Caco-2 (cell line): ENCODE measurements around the gene RHBDF1. TPM values are rescaled to one million over a fixed set of nuclear protein-coding genes. Genes with fewer than 3 reads are reported as not detected.
A peak's percentile ranks its signal among the peaks of the same experiment; 100 is the strongest.
"Not testable (repeated sequence)": the region's sequence is repeated elsewhere in the genome, so short reads cannot be mapped to it uniquely, and the experiment has no call there.

ENCODE experiments used
- BruUV-seq: library from RNA; stranded (reverse); fragments of 400-500 nt; replicated peaks from 2 replicates; lab custom pipeline; 2021; lab: Mats Ljungman, UMichigan
- CTCF ChIA-PET: fragments of 300-600 bp; sonication (Branson Sonifier 250); formaldehyde crosslinking; loops from one replicate; lab custom pipeline; 2022; ENCODE audit warnings: antibody characterized with exemption; lab: Charles Lee
- POLR2A ChIA-PET: fragments of 300-600 bp; sonication (Branson Sonifier 250); formaldehyde crosslinking; loops from one replicate; lab custom pipeline; 2022; ENCODE audit warnings: antibody characterized with exemption; lab: Charles Lee
- DNase-seq, 2 experiments: peaks; one replicate each; pipeline versions ENCODE4 v3.0.0 to v3.0.0-alpha.2; 2020 to 2022
- H3K27me3 ChIP-seq: replicated peaks from 2 replicates; pipeline ENCODE4 v1.6.0; 2011; ENCODE audit warnings: low read length; ENCODE audit not compliant: control insufficient read depth, insufficient read depth
- H3K36me3 ChIP-seq: 2 replicates; pipeline ENCODE4 v1.5.1; 2011; ENCODE audit warnings: low read length; ENCODE audit not compliant: control insufficient read depth, insufficient read depth
- H3K4me1 ChIP-seq: fragments of 250-450 bp; sonication (Bioruptor Pico); 2 replicates; pipeline ENCODE4 v1.5.1; 2020; ENCODE audit warnings: mild to moderate bottlenecking
- H3K4me3 ChIP-seq: 2 replicates; pipeline ENCODE4 v1.5.1; 2011; ENCODE audit warnings: low read depth, mild to moderate bottlenecking, control low read depth, low read length
- H3K9me3 ChIP-seq: fragments of 250-450 bp; sonication (Bioruptor Pico); 2 replicates; pipeline ENCODE4 v1.5.1; 2020; ENCODE audit warnings: mild to moderate bottlenecking, moderate library complexity
- H3K27ac Mint-ChIP-seq: one replicate; pipeline ENCODE4 v1.8.0; 2022; ENCODE audit warnings: mixed read lengths; ENCODE audit not compliant: unreplicated experiment
- H3K27me3 Mint-ChIP-seq: one replicate; pipeline ENCODE4 v1.8.0; 2022; ENCODE audit warnings: mixed read lengths; ENCODE audit not compliant: insufficient read depth, unreplicated experiment
- H3K36me3 Mint-ChIP-seq: one replicate; pipeline ENCODE4 v1.8.0; 2022; ENCODE audit warnings: mild to moderate bottlenecking, mixed read lengths; ENCODE audit not compliant: insufficient read depth, unreplicated experiment
- H3K4me1 Mint-ChIP-seq: one replicate; pipeline ENCODE4 v1.8.0; 2022; ENCODE audit warnings: low read depth, mixed read lengths; ENCODE audit not compliant: unreplicated experiment
- H3K4me3 Mint-ChIP-seq: one replicate; pipeline ENCODE4 v1.8.0; 2022; ENCODE audit warnings: mild to moderate bottlenecking, moderate library complexity, mixed read lengths; ENCODE audit not compliant: unreplicated experiment
- H3K9me3 Mint-ChIP-seq: one replicate; pipeline ENCODE4 v1.8.0; 2022; ENCODE audit warnings: mixed read lengths; ENCODE audit not compliant: unreplicated experiment
- CTCF ChIP-seq, 2 experiments: fragments of 200-600 bp in 1 of 2; IDR thresholded peaks; 1 replicate in 1 of 2; 2 replicates in 1 of 2; pipeline versions ENCODE4 v1.5.1 to v1.8.0; 2011 to 2022; ENCODE audit warnings: antibody characterized with exemption in 1 of 2, control low read depth in 1 of 2, inconsistent platforms in 1 of 2, low read depth in 1 of 2, low read length in 1 of 2, mild to moderate bottlenecking in 1 of 2, moderate library complexity in 1 of 2; ENCODE audit not compliant: insufficient read depth in 1 of 2, severe bottlenecking in 1 of 2, unreplicated experiment in 1 of 2
- intact Hi-C: fragments of 100-400 bp; cut with micrococcal nuclease; formaldehyde crosslinking; loops from one replicate; pipeline ENCODE4 v1.10.0; 2022; ENCODE audit not compliant: unreplicated experiment
- microRNA-seq: library from miRNA; unstranded; fragments of <30 nt; microRNA quantifications from one replicate; pipeline ENCODE4 v1.2.0, GENCODE V29; 2022
- total RNA-seq: library from RNA; stranded (reverse); gene quantifications from 2 replicates; pipeline ENCODE4 v1.2.3, GENCODE V29; 2022

The RHBDF1 gene
- total RNA-seq, 1 experiment from 2014 or later, result 62.3 TPM

DNA sequence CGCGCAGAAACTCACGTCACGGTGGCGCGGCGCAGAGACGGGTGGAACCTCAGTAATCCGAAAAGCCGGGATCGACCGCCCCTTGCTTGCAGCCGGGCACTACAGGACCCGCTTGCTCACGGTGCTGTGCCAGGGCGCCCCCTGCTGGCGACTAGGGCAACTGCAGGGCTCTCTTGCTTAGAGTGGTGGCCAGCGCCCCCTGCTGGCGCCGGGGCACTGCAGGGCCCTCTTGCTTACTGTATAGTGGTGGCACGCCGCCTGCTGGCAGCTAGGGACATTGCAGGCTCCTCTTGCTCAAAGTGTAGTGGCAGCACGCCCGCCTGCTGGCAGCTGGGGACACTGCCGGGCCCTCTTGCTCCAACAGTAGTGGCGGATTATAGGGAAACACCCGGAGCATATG is 61.7 kb downstream of the RHBDF1 start:
- H3K4me1 Mint-ChIP-seq, CTCF ChIA-PET, H3K27ac Mint-ChIP-seq, H3K36me3 Mint-ChIP-seq, H3K9me3 ChIP-seq, BruUV-seq, H3K9me3 Mint-ChIP-seq, H3K36me3 ChIP-seq, POLR2A ChIA-PET, H3K27me3 Mint-ChIP-seq, H3K4me3 Mint-ChIP-seq, intact Hi-C loops, H3K27me3 ChIP-seq, H3K4me1 ChIP-seq, H3K4me3 ChIP-seq: not testable (repeated sequence)
- TF ChIP-seq CTCF (IDR thresholded peaks at IDR 0.05; ENCODE audit: insufficient read depth in 1 of 2, low read depth in 1 of 2, low read length in 1 of 2, severe bottlenecking in 1 of 2, unreplicated experiment in 1 of 2), result peak; percentile 67 to 88
- peak; percentile 92 to 94 for DNase-seq

DNA sequence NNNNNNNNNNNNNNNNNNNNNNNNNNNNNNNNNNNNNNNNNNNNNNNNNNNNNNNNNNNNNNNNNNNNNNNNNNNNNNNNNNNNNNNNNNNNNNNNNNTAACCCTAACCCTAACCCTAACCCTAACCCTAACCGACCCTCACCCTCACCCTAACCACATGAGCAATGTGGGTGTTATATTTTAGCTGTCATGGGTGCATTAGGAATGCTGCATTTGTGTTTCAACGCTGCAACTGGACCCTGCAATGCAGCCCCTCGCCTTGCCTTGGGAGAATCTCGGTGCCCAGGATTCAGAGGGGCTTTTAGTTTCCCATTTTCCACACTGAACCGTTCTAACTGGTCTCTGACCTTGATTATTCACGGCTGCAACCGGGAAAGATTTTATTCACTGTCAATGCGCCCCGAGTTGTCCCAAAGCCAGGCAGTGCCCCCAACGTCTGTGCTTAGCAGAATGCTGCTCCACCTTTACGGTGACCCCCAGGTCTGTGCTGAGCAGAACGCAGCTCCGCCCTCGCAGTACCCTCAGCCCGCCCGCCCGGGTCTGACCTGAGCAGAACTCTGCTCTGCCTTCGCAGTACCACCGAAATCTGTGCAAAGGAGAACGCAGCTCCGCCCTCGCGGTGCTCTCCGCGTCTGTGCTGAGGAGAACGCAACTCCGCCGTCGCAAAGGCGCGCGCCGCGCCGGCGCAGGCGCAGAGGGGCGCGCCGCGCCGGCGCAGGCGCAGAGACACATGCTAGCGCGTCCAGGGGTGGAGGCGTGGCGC is 62.3 kb downstream of the RHBDF1 start:
- Mint-ChIP-seq H3K4me3 (peak overlapping the region; percentile 50), H3K9me3 (no peaks in the 10 kb centered on the region), H3K4me1 (no peaks in the 10 kb centered on the region), H3K36me3 (no peaks in the 10 kb centered on the region), H3K27me3 (no peaks in the 10 kb centered on the region), H3K27ac (no peak overlapping the region)
- no TSS peak for BruUV-seq
- ChIA-PET POLR2A (no interaction called here), CTCF (no interaction called here)
- H3K9me3 ChIP-seq, result no peaks in the 10 kb centered on the region
- H3K4me1 ChIP-seq, result no peaks in the 10 kb centered on the region
- no peak for DNase-seq
- no peaks in the 10 kb centered on the region for H3K27me3 ChIP-seq
- peak overlapping the region; percentile 18 for H3K4me3 ChIP-seq
- intact Hi-C loops, result no loop called here
- TF ChIP-seq CTCF (IDR thresholded peaks at IDR 0.05; ENCODE audit: insufficient read depth in 1 of 2, low read depth in 1 of 2, low read length in 1 of 2, severe bottlenecking in 1 of 2, unreplicated experiment in 1 of 2), result no peak
- no peaks in the 10 kb centered on the region for H3K36me3 ChIP-seq

Small RNAs within 50 kb of the gene (microRNA-seq; reads per million reads assigned to microRNA genes)
- not detected for gene MIR6859-4

Other genes starting within 250 kb of the RHBDF1 start
- 29.3 and 32.4 TPM in 2 replicates for gene POLR3K, start 19.0 kb downstream of the RHBDF1 start, total RNA-seq
- 57.1 and 60.7 TPM in 2 replicates for gene SNRNP25, start 18.8 kb downstream of the RHBDF1 start, total RNA-seq
- gene MPG, start 5.6 kb upstream of the RHBDF1 start, total RNA-seq, result 39.1 and 41.1 TPM in 2 replicates
- gene NPRL3, start 66.0 kb upstream of the RHBDF1 start, total RNA-seq, result 47.2 and 54.0 TPM in 2 replicates
- gene HBZ, start 80.0 kb upstream of the RHBDF1 start, total RNA-seq, result not detected in 2 replicates
- gene HBM, start 93.3 kb upstream of the RHBDF1 start, total RNA-seq, result not detected in 2 replicates
- 2.1 TPM in 1 of 2 replicates, not detected in the other for gene HBA2, start 100.2 kb upstream of the RHBDF1 start, total RNA-seq
- gene HBA1, start 104.0 kb upstream of the RHBDF1 start, total RNA-seq, result 3.6 and 8.6 TPM in 2 replicates
- gene HBQ1, start 107.8 kb upstream of the RHBDF1 start, total RNA-seq, result 7.0 and 9.2 TPM in 2 replicates
- gene LUC7L, start 156.8 kb upstream of the RHBDF1 start, total RNA-seq, result 80.7 and 86.1 TPM in 2 replicates
- gene FAM234A, start 162.2 kb upstream of the RHBDF1 start, total RNA-seq, result 71.7 and 77.7 TPM in 2 replicates
- 5.3 and 8.9 TPM in 2 replicates for gene RGS11, start 203.3 kb upstream of the RHBDF1 start, total RNA-seq
- 1.9 and 2.1 TPM in 2 replicates for gene ARHGDIG, start 208.0 kb upstream of the RHBDF1 start, total RNA-seq
- gene PDIA2, start 210.5 kb upstream of the RHBDF1 start, total RNA-seq, result 0.28 and 0.41 TPM in 2 replicates